A673 (cell line): ENCODE data around the gene C1orf115.

Experiments
- CTCF ChIP-seq: fragments of 300-800, 200-600 bp; sonication (generic); conservative IDR thresholded peaks from 2 replicates; pipeline ENCODE4 v1.5.1; 2017; ENCODE audit warnings: low read depth, mild to moderate bottlenecking, antibody characterized with exemption, low read length, moderate library complexity, mixed read lengths
- EZH2 ChIP-seq: fragments of 200-600 bp; sonication (generic); IDR thresholded peaks from 2 replicates; pipeline ENCODE4 v1.6.1; 2017; ENCODE audit warnings: borderline replicate concordance, low read depth, mild to moderate bottlenecking, mixed read lengths, antibody characterized with exemption, low read length; ENCODE audit not compliant: poor library complexity, severe bottlenecking

DNA sequence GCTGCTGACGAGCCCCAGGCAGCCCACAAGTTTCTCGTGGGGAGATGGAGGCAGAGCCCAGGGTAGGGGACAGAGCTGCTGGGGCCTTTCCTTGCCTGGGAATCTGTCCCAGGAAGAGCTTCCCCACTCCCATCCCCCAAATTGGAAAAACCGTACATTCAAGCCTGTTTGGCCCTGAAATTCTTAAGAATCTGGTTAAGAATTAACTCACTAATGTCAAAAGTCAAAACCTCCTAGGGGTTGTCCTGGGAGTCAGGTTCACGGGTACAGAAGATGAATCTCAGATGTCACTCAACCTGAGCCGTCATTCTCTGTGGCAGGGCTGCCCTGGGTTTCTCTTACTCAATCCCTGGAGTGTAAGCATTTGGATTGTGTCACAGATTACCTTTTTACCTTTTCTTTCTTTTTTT lies 8.4 kb downstream of the C1orf115 start:
- TF ChIP-seq CTCF (no peak), EZH2 (no peak)
